TTC549 (cell line): ENCODE measurements around the gene SEMA4A.
"Not testable (repeated sequence)": the region's sequence is repeated elsewhere in the genome, so short reads cannot be mapped to it uniquely, and the experiment has no call there.

Experiments
- FAIRE-seq: peaks from 2 replicates; lab custom pipeline; 2012; peaks lifted over from hg19 to GRCh38; lab: Jason Lieb, UNC

Gene SEMA4A

DNA sequence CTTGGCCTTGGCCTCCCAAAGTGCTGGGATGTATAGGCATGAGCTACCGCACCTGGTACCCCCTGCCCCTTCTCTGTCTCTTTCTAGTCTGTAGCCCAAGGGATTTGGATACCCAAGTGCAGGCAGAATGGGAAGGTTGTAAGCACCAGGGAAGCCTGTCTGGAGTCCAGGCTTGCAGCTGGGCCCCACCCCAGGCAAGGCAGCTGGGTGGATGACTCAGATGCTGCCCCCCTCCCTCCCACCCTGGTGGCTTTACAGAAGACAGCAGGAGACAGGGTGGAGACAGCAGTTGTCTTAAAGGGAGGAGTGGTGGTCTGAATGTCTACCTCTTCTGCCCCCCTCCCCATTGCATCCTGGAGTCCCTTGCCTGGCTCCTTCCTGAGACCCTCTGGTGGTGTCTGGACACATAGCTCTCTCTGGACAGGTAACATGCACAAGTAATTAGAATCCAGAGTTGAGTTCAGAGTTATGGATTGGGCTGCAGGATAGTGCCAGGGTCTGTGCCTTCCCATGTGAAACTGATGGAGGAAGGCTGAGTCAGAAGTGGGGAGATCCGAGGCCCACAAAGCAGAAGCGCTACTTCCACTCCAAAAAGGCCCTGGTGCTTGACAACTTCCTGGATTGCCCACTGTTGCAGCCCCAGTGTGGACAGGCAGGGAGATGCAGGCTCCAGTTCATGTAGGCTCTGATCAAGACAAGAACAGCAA, 33.7 kb upstream of the SEMA4A start:
- FAIRE-seq, result no peak

DNA sequence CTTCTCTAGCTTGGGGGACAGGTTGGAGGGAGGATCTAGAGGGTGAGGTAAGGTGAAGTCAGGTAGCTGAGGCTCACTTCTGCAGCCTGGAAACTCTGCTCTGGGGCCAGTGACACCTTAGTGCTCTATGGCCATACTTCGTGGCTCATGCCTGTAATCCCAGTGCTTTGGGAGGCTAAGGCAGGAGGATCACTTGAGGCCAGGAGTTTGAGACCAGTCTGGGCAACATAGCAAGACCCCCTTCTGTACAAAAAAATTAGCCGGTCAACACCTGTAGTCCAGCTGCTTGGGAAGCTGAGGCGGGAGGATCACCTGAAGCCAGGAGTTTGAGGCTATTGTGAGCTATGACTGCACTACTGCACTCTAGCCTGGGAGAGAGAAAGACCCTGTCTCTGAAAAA, 33.1 kb upstream of the SEMA4A start:
- no peak for FAIRE-seq

DNA sequence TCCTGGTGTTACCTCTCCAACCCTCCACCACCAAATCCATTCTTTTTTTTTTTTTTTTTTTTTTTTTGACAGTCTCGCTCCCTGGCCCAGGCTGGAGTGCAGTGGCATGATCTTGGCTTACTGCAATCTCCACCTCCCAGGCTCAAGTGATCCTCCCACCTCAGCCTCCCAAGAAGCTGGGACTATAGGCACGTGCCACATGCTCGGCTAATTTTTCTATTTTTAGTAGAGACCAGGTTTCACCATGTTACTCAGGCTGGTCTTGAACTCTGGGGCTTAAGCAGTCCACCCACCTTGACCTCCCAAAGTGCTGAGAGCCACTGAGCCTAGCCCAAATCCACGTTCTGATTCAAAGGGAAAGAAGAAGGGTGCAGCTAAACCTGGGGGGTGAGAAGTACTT, 32.4 kb upstream of the SEMA4A start:
- FAIRE-seq, result not testable (repeated sequence)

DNA sequence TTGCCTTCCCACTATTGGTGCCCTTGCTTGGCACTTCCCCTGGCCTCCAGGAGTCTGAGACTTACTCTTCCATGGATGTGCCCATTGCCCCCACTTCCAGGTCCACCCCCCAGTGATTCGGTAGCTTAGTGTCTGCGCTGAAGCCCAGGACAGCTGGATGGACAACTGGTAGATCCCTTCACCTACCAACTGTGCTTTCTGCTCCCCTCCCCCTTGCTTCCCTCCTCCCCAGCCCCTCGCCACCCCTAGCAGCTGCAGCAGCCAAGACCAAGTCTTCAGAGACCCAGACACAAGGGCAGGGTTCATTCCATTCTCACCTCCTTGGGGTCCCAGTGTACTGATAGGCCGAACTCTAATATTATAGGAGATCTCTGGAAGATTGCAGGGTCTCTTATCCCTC, 31.9 kb upstream of the SEMA4A start:
- FAIRE-seq, result no peak

DNA sequence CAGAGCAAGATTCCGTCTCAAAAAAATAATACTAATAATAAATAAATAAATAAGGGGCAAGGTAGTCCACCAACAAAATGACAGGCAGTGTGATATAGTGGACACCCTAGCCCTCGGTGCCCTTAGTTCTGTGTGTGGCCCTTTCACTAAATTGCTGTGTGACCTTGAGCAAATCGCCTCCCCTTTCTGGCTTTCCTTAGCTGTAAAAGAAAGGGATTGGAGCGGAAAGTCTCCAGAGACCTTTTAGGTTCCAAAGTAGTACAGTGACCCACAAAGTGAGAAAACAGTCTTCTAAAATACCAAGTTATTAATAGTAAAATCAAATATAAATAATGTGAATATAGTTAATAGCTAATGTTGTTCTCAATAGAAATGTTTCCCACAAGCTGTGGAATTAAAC, 31.3 kb upstream of the SEMA4A start:
- no peak for FAIRE-seq

DNA sequence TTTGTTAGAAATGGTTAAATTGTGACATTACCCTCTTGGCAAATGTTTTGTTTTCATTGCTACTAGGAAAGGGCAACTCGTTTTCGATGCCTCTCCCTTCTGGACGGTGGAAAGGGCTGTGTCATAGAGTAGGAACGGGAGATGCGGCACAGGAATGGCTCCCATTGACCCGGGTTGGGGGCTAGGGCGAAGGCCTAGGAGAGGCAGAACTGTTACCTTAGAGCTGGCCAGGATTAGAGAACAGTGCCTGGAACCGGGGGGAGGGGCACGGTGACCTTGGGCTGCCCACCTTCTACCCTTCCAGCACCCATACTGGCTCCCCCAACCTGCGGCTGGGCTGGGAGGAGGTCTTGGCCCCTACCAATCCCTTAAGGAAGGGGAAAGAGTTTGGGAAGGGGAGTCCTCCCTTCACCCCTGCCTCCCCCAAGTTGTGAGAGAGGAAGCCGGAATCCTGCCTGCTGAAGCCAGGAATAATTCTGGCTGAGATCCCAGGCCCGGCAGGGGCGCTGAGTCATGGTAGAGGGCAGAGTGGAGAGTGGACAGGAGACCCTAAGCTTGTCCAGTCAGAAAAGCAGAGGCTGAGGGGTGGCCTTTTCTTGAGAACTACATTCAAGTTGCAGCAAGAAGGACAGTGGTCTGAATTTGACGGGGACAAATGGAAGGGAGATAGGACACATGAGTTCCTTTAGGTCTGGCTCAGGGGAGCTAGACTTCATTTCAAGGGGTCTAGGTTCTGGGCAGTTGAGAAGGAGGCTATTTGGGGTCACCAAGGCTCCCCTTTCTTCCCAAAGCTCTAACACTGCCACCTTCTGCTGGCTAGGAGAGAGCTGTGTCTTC, 30.6 kb upstream of the SEMA4A start:
- no peak for FAIRE-seq

DNA sequence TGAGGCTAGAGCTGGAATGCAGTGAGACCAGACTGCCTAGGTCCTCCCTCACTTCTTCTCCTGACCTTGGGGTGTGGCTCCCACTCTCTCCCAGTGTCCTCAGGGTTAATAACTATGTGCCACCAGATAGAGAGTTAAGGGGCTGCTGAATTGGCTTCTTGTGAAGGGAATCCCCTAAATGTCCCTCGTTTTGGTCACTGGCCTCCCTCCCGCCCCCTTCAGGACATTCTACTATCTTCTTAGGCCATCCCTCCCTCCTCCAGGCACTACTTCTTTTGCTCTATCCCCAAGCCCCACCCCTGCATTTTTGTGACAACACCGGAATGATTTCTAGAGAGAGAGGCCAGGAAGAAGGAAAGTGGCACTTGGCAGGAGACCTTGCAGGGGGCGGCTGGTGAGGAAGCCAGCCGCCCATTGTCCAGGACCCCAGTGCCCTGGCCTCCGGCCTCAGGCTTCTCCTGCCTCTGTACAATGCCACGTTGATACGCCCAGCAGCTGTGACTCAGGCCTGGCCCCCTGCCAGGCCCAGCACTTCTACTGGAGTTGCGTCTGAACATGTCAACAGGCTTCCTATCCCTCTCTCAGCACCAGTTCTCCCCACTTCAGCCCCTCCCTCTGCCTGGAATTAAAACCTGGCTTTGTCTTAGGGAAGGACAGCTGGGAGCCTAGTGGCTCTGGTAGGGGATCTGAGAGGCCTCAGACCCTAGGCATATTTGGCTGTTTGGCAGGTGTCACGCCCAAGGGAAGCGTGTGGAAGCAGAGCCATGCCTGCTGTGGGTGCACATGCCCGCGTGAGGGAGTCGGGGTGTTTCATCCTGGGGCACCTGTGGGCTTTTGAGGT, 29.8 kb upstream of the SEMA4A start:
- peak; percentile 48 for FAIRE-seq

DNA sequence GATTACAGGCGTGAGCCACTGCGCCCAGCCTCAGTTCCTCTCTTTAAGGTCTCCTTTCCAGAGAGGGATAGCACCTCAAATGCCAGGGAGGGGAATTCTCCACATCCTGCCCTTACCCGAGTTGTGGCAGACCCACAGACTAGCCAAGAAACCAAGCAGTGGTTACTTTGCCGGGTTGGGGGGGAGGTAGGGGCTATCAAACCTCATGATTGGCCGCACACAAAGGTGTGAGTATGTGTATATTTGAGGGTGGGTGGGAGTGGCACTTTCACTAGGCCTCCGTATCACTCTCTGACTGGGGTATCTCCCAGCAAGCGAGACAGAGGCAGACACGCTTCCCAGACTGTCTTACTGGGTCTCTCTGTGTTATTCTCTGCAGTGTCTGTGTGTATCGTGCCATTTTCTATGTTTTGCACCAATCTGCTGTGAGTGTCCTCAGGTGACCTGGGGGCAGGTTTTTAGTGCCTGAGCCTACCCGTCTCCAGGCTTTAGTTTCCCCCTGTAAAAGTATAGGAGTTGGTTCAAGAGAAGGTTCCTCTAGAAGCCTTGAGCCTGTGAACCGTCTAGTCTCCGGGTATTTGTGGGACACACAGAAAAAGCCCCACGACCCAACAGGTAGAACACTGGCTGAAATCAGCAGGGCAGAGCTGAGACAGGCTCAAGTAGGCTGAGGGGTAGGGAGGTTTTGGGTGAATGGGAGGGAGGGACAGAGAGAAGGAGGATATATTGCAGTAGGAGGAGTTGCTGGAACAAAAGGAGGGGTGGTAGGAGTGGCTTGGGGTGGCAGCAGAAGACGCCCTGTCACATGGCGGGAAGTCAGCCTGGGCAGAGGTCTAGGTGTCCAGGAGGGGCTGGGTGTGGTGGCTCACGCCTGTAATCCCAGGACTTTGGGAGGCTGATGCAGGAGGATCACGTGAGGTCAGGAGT, 28.6 kb upstream of the SEMA4A start:
- FAIRE-seq, result no peak

DNA sequence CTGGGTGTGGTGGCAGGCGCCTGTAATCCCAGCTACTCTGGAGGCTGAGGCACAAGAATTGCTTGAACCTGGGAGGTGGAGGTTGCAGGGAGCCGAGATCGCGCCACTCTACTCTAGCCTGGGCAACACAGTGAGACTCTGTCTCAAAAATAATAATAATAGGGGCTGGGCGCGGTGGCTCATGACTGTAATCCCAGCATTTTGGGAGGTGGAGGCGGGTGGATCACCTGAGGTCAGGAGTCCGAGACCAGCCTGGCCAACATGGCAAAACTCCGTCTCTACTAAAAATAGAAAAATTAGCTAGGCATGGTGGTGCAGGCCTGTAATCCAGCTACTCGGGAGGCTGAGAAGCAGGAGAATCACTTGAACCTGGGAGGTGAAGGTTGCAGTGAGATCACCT, 27.8 kb upstream of the SEMA4A start:
- not testable (repeated sequence) for FAIRE-seq

DNA sequence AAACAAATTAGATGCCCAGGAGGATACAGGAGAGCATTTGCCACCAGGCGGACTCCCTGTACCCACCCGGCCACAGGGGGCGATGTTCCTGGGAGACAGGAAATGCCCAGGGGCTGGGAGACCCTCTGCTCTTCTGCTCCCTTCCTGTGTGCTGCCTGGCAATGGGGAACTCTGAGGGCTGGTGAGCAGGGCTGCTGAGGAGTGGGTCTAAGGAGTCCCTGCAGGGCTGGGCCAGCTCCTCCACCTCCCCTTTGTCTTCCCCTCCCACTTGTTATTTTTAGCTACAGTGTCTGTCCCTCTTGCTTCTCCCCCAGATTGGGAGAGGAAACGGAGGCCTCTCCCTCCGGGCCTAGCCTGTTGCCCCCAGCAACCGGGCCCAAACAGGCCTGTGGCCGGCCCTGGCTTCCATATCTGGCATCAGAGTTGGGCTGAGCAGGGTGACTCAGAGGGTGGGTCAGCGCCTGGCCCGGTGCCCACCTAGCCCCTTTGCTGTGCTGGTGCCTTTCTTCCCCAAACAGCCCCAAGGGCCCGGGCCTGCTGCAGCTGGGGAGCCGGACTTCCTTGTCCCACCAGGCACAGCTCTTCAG, 27.2 kb upstream of the SEMA4A start:
- FAIRE-seq, result no peak

DNA sequence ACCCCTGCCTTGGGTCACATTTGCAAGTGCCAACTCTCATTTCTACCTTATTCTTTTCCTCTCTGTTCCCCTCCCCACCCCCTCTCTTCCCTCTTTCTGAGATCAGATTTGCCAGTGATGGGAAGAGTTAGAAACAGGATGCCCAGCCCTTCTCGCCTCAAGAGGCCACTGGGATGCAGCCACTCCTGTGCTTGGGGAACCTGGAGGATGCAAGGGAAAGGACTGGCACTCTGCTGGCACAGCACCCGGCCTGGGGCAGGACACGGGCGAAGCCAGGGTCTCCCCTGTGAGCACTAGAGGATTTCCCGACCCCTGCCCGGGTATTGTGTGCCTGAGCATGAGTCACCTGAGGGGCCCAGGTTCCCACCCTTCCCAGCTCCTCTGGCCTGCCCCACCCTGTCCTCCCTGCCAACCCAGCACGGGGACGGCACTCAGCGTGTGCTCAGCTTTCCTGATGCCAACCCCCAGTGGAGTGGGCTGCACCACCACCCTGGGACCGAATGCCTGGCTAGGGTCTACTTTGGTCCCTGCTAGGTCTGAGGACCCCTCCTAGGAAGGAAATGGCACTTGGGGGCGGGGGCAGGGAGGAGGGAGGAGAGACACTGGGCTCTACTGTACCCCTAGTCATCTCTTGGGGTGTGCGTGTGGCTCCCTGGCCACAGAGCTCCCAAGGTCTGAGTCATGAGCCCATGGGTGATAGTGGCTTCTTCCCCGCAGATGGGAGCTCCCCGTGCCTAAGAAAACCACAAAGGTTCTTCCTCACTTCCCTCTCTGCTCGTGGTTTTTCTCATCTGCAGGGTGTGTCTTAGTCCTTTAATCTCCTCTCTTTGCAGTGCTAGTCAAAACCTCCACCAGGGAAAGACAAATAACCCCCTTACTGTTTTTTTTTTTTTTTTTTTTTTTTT, 26.5 kb upstream of the SEMA4A start:
- no peak for FAIRE-seq

DNA sequence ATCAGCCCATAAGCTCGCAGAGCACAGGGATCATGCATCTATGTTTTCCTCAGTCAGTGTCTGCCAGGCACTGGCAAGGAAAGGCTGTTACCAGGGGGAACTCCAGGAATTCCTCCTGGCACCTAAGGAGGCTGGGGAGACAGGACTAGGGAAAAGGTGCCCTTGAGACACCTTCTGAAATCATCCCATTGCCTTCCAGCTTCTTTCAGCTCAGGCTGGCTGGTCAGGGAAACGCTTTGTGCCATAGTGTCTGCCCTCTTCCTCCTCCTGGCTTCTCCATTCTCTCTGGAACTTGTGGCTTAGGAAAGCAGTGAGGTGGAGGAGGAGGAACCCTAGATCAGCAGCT, 25.1 kb upstream of the SEMA4A start:
- no peak for FAIRE-seq

DNA sequence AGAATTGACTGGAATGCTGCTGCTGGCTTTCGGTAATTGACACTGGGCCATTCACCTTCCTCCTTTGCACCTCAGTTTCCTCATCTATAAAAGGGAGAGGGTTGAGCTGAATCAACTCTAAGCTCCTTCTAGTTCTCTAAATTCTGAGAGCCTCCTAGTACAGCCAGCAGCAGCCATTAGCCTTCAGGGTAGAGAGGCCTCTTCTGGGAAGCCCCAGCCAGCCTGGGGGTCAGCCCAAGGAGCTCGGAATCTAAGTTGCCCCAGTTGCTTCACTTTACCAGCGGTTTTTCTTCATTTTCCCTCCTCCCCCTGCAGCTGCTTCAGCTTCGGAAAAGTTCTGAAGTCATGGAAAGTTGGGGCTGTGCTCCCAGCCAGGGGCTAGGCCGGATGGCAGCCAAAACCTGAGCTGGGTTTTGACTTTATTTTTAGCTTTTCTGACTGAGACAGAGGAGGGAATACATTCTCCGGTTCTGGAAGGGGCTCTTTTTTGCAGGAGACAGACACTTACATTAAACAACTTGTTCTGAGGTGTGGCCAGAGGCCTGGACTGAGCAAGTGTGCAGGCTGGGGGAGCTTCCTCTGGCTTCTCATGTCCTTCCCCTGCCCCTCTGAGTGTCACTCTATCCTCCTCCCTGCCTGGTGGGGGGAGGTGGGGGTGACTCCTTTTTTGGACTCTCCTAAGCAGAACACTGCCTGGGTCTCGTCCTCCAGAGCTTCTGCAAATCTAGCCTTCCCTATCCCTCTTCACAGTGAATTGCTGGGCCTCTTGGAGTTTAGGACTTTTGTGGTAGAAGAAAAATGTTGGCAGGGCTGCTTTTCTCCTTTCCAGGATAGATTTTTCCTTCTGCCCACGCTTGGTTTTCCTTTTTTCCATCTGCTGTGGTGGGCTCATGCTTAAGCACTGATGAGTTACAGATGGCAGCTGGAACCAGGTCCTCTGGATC, 24.5 kb upstream of the SEMA4A start:
- FAIRE-seq, result no peak

DNA sequence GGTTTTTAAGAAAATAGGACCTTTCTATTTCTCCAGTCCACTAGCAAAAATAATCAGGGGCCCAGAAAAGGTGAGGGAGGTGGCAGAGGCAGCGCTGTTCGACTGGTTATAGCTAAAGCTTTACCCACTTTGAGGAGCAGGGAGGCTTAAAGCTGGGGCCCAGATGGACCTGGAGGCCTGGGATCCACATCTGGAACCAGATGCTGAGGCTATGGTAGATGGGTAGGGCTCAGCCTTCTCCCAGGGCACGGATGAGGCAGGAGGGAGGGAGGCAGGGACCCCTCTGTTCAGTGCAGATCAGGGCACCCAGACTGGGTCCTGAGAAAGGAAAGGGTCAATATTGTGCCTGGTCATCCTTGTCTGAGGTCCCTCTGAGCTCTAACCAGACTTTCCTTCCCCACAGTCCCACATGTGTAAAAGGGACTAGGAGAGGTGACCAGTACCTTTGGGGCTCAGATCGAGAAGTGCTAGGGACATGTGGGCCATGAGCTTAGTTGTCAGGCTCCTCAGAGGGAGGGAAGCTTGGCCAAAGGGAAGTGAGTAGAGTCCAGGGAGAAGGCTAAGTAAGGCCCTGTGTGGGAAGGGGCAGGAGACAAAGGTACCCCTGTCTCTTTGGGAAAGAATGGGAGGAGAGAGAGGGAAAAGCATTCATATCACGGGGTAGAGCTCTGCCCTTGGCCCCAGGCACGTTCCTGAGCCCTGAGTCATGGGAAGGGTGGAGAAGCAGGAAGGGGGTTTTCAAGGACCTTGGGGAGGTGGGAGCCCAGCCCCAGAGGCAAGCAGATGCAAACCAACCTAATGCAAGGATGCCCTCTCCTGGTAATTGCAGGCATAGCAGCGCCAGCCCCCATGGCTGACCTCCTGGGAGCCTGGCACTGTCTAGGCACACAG, 23.5 kb upstream of the SEMA4A start:
- peak; percentile 86 for FAIRE-seq

DNA sequence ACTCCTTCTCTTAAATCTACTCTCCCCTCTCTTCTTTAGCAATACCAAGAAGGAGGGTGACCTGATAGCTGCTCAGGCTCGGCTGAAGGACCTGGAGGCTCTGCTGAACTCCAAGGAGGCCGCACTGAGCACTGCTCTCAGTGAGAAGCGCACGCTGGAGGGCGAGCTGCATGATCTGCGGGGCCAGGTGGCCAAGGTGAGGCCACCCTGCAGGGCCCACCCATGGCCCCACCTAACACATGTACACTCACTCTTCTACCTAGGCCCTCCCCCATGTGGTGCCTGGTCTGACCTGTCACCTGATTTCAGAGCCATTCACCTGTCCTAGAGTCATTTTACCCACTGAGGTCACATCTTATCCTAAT, 22.8 kb upstream of the SEMA4A start:
- no peak for FAIRE-seq

DNA sequence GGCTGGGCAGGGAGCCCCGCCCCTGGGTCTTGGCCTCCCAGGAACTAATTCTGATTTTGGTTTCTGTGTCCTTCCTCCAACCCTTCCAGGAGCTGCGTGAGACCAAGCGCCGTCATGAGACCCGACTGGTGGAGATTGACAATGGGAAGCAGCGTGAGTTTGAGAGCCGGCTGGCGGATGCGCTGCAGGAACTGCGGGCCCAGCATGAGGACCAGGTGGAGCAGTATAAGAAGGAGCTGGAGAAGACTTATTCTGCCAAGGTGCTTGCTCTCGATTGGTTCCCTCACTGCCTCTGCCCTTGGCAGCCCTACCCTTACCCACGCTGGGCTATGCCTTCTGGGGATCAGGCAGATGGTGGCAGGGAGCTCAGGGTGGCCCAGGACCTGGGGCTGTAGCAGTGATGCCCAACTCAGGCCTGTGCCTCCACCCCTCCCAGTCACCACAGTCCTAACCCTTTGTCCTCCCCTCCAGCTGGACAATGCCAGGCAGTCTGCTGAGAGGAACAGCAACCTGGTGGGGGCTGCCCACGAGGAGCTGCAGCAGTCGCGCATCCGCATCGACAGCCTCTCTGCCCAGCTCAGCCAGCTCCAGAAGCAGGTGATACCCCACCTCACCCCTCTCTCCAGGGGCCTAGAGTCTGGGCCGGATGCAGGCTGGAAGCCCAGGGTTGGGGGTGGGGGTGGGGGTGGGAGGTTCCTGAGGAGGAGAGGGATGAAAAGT, 18.5 kb upstream of the SEMA4A start:
- no peak for FAIRE-seq
